Glomerular visceral epithelial cell (primary cell): Measurements from ENCODE around the gene TTC7B.

Experiments
- DNase-seq: peaks from one replicate; pipeline ENCODE4 v3.0.0-alpha.2; 2016; ENCODE audit errors: extremely low spot score

TTC7B gene

GRCh38 chr14:90600619-90601018, 215.6 kb downstream of the TTC7B start:
- no peak for DNase-seq

- DNase-seq: no peak
These were observed 216.3 kb downstream of the TTC7B start for GRCh38 chr14:90599748-90600507.

- no peak for DNase-seq
These were observed 216.9 kb downstream of the TTC7B start for GRCh38 chr14:90599339-90599738.

GRCh38 chr14:90597961-90598360, 218.3 kb downstream of the TTC7B start:
- DNase-seq: no peak

- DNase-seq: no peak
These were observed 219.5 kb downstream of the TTC7B start for GRCh38 chr14:90596733-90597132.

- DNase-seq: no peak
These were observed 222.8 kb downstream of the TTC7B start for GRCh38 chr14:90593254-90594040.

- DNase-seq: no peak
These were observed 223.6 kb downstream of the TTC7B start for GRCh38 chr14:90592655-90593054.

GRCh38 chr14:90587918-90588317, 228.3 kb downstream of the TTC7B start:
- DNase-seq: no peak

- DNase-seq: no peak
These were observed 228.8 kb downstream of the TTC7B start for GRCh38 chr14:90587252-90587910.

- no peak for DNase-seq
These were observed 231.1 kb downstream of the TTC7B start for GRCh38 chr14:90585106-90585505.

- DNase-seq: no peak
These were observed 232.2 kb downstream of the TTC7B start for GRCh38 chr14:90583916-90584605.

GRCh38 chr14:90583427-90583826, 232.8 kb downstream of the TTC7B start:
- DNase-seq: no peak

GRCh38 chr14:90582166-90582565, 234.1 kb downstream of the TTC7B start:
- DNase-seq: no peak

- no peak for DNase-seq
These were observed 234.5 kb downstream of the TTC7B start for GRCh38 chr14:90581745-90582144.

GRCh38 chr14:90580377-90581335, 235.6 kb downstream of the TTC7B start:
- no peak for DNase-seq

GRCh38 chr14:90579816-90580215, 236.4 kb downstream of the TTC7B start:
- no peak for DNase-seq

GRCh38 chr14:90579088-90579487, 237.1 kb downstream of the TTC7B start:
- no peak for DNase-seq

- no peak for DNase-seq
These were observed 237.8 kb downstream of the TTC7B start for GRCh38 chr14:90578283-90578985.

- DNase-seq: no peak
These were observed 238.5 kb downstream of the TTC7B start for GRCh38 chr14:90577661-90578282.
